Adipocyte (in vitro differentiated cells): Measurements from ENCODE around the gene ADAMTSL3.

Experiments used
- DNase-seq: peaks from one replicate; pipeline ENCODE4 v3.0.0-alpha.2; 2015; ENCODE audit warnings: low read depth
- H3K27me3 ChIP-seq: replicated peaks from 2 replicates; pipeline ENCODE4 v1.7.0; 2013; ENCODE audit warnings: mild to moderate bottlenecking, low read length, moderate library complexity; ENCODE audit not compliant: control insufficient read depth, insufficient read depth
- H3K36me3 ChIP-seq: 2 replicates; pipeline ENCODE4 v1.7.0; 2013; ENCODE audit warnings: low read length, mild to moderate bottlenecking, moderate library complexity; ENCODE audit not compliant: control insufficient read depth, insufficient read depth, severe bottlenecking
- H3K4me1 ChIP-seq: 2 replicates; pipeline ENCODE4 v1.7.0; 2013; ENCODE audit warnings: mild to moderate bottlenecking, low read length, moderate library complexity; ENCODE audit not compliant: control insufficient read depth, insufficient read depth
- H3K4me3 ChIP-seq: 2 replicates; pipeline ENCODE4 v1.7.0; 2013; ENCODE audit warnings: mild to moderate bottlenecking, low read length, moderate library complexity
- H3K9ac ChIP-seq: 2 replicates; pipeline ENCODE4 v1.7.0; 2013; ENCODE audit warnings: mild to moderate bottlenecking, low read length, moderate library complexity
- H3K9me3 ChIP-seq: 2 replicates; pipeline ENCODE4 v1.7.0; 2013; ENCODE audit warnings: mild to moderate bottlenecking, low read length, moderate library complexity; ENCODE audit not compliant: control insufficient read depth

Gene ADAMTSL3

GRCh38 chr15:83809345-83809744 is 155.4 kb downstream of the ADAMTSL3 start:
- H3K4me3 ChIP-seq, result no peak overlapping the region
- peaks cover 7% of the 10 kb centered on the region for H3K9me3 ChIP-seq
- DNase-seq, result no peak
- no peaks in the 10 kb centered on the region for H3K4me1 ChIP-seq
- no peak overlapping the region for H3K9ac ChIP-seq
- no peaks in the 10 kb centered on the region for H3K36me3 ChIP-seq
- no peaks in the 10 kb centered on the region for H3K27me3 ChIP-seq

DNA sequence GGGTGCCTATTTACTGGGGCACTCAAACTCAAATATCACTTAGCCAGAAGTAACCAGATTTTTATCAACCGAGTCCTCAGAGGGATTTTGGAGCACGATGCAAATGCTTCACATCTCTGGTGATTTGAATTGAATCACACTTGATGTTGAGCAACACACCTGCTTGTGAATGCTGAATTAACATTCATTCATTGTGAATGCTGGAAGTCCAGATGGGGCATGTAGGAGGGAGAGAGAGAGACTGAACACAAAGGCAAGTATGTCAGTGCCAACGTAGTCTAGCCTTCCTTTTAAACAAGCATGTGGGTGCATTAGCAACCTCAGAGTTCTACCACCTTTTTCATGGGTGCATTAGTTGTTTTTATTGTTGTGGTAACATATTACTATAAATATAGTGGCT is 156.2 kb downstream of the ADAMTSL3 start:
- Histone ChIP-seq H3K4me3 (no peak overlapping the region), H3K9ac (no peak overlapping the region), H3K36me3 (no peaks in the 10 kb centered on the region), H3K4me1 (no peaks in the 10 kb centered on the region), H3K9me3 (peaks cover 7% of the 10 kb centered on the region), H3K27me3 (no peaks in the 10 kb centered on the region)
- DNase-seq, result no peak

- H3K4me3 ChIP-seq, result no peak overlapping the region
- no peaks in the 10 kb centered on the region for H3K9me3 ChIP-seq
- no peaks in the 10 kb centered on the region for H3K36me3 ChIP-seq
- no peaks in the 10 kb centered on the region for H3K27me3 ChIP-seq
- H3K9ac ChIP-seq, result no peak overlapping the region
- DNase-seq, result no peak
- H3K4me1 ChIP-seq, result no peaks in the 10 kb centered on the region
Observed at GRCh38 chr15:83813682-83814081, 159.8 kb downstream of the ADAMTSL3 start.

DNA sequence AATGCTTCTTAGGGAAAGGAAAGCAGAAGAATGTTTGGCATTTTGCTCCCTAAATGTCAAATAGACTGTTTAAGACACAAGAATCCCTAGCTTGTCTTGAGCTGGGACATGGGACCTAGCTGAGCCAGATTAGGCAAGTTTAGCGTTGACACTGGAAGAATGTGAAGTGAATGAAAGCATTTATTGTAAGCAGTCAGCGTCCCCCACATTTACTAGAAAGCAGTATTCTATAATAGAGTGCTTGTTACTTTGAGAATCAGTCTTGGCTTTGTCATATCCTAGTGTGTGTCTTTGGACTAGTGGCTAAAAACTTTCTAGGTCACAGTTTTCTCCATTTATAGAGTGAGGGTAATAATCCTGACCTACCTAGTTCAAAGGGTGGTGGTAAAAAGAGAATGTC is 161.6 kb downstream of the ADAMTSL3 start:
- Histone ChIP-seq H3K9ac (no peak overlapping the region), H3K27me3 (no peaks in the 10 kb centered on the region), H3K9me3 (no peaks in the 10 kb centered on the region), H3K36me3 (no peaks in the 10 kb centered on the region), H3K4me1 (no peaks in the 10 kb centered on the region), H3K4me3 (no peak overlapping the region)
- no peak for DNase-seq

DNA sequence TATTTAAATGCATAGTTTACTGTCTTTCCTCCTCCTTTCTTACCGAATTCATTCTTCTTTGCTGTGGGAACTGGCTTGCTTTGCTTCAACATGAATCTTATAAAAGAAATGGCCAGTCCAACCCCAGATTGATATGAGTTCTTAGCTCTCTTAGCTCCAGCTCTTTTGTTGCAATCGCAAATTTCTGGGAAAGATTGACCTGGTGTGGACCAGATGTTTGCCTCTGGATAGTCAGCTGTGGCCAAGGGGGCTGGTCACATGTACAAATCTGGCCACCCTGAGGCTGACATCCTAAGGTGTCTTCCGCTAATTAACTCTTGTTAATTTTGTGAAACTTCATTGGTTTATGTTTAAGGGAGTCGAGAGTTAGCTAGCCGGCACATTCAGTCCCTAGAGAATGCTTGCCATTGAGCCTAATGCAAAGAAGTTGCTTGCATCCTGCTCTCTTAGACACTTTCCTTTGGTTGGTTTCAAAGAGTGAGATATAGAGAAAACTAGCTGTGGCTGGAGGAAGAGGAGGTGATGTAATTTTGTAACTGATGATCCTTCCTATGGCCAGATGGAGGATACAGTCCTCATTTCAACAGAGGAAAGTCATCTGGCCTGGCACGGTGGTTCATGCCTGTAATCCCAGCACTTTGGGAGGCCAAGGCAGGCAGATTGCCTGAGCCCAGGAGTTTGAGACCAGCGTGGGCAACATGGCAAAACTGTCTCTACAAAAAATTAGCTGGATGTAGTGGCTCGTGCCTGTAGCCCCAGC is 162.4 kb downstream of the ADAMTSL3 start:
- Histone ChIP-seq H3K4me1 (no peaks in the 10 kb centered on the region), H3K4me3 (no peak overlapping the region), H3K9ac (no peak overlapping the region), H3K9me3 (no peaks in the 10 kb centered on the region), H3K27me3 (no peaks in the 10 kb centered on the region), H3K36me3 (no peaks in the 10 kb centered on the region)
- DNase-seq, result no peak

DNA sequence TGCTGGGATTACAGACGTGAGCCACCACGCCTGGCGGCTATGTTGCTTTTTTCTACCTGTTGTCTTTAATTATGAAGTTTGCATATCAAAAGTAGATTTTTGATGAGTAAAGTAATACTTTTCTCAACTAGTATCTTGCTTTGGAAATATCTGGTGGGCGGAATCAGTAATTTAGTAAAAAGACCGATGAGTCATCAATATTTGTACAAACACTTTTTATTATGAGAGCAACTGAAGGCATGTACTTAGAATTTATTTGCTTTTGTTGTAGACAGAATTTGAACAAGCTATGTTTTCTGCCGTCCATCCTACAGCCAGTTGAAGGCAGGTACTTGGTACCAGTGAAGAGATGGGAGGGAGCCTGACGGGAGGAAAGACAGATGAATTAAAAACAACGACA is 164.7 kb downstream of the ADAMTSL3 start:
- Histone ChIP-seq H3K4me1 (no peaks in the 10 kb centered on the region), H3K4me3 (no peak overlapping the region), H3K36me3 (no peaks in the 10 kb centered on the region), H3K9ac (no peak overlapping the region), H3K27me3 (no peaks in the 10 kb centered on the region), H3K9me3 (no peaks in the 10 kb centered on the region)
- DNase-seq, result no peak

- no peak for DNase-seq
- H3K4me1 ChIP-seq, result no peaks in the 10 kb centered on the region
Observed at GRCh38 chr15:83830381-83830780, 176.5 kb downstream of the ADAMTSL3 start.

GRCh38 chr15:83833569-83833968 is 179.6 kb downstream of the ADAMTSL3 start:
- no peak for DNase-seq
- Histone ChIP-seq H3K4me3 (no peak overlapping the region), H3K4me1 (no peaks in the 10 kb centered on the region), H3K36me3 (no peaks in the 10 kb centered on the region), H3K9ac (no peak overlapping the region), H3K9me3 (no peaks in the 10 kb centered on the region), H3K27me3 (no peaks in the 10 kb centered on the region)

More at GRCh38 chr15:83830381-83830780, 176.5 kb downstream of the ADAMTSL3 start:
- Histone ChIP-seq H3K36me3 (no peaks in the 10 kb centered on the region), H3K9ac (no peak overlapping the region), H3K27me3 (no peaks in the 10 kb centered on the region), H3K4me3 (no peak overlapping the region), H3K9me3 (no peaks in the 10 kb centered on the region)

DNA sequence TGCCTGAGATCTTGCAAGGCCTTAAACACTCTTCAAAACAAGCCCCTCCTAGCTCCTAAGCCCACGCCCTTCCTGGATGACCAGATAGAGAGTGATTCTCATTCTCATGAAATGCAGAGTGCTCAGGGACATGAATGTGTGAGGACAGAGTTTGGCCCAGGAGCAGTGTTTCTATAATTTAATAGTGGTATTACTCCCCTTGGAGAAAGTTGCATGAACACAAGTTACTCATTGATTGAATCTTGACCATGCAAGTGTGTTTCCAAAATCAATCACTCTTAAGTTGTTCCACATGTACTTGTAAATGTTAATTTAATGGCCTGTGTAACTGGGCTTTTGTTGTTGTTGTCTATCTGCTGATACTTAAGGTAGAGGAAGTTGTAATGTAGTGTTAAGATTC is 181.6 kb downstream of the ADAMTSL3 start:
- Histone ChIP-seq H3K27me3 (no peaks in the 10 kb centered on the region), H3K4me3 (no peak overlapping the region), H3K4me1 (no peaks in the 10 kb centered on the region), H3K36me3 (no peaks in the 10 kb centered on the region), H3K9ac (no peak overlapping the region), H3K9me3 (no peaks in the 10 kb centered on the region)
- DNase-seq, result no peak

DNA sequence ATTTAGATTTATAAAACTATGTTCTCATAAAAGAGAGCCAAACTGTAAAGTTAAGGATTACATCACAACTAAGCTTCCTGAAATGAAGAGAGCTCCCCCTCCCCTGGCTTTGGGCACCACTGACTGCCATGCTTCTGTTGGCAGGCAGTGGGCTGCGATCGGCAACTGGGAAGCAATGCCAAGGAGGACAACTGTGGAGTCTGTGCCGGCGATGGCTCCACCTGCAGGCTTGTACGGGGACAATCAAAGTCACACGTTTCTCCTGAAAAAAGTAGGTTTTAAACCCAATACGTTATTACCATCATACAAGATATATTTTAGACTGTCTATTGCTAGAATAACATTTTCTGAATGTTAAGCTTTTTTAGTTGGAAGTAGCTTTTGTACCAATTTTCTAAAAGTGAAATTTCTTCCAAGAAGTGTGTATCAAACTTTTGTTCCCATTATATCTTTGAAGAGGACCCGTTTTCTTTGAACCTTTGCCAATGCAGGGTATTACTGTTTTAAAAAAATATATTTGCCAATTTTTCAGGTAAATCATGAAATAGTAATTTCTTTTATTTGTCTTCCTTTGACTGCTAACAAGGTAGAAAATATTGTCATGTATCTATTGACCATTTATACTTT is 184.1 kb downstream of the ADAMTSL3 start:
- no peaks in the 10 kb centered on the region for H3K4me1 ChIP-seq
- no peak overlapping the region for H3K9ac ChIP-seq
- no peaks in the 10 kb centered on the region for H3K9me3 ChIP-seq
- no peaks in the 10 kb centered on the region for H3K27me3 ChIP-seq
- no peak for DNase-seq
- H3K36me3 ChIP-seq, result no peaks in the 10 kb centered on the region
- no peak overlapping the region for H3K4me3 ChIP-seq

- Histone ChIP-seq H3K9me3 (no peaks in the 10 kb centered on the region), H3K9ac (no peak overlapping the region), H3K36me3 (no peaks in the 10 kb centered on the region), H3K27me3 (no peaks in the 10 kb centered on the region), H3K4me1 (no peaks in the 10 kb centered on the region), H3K4me3 (no peak overlapping the region)
- no peak for DNase-seq
Observed at GRCh38 chr15:83838763-83839162, 184.8 kb downstream of the ADAMTSL3 start.
